MCF 10A (cell line): ENCODE results near the gene OR2F1. TPM values are rescaled to one million over a fixed set of nuclear protein-coding genes. Genes with fewer than 3 reads are reported as not detected.

ENCODE experiments used
- BruUV-seq: library from RNA; stranded (reverse); fragments of 400-500 nt; replicated peaks from 2 replicates; lab custom pipeline; 2021; lab: Mats Ljungman, UMichigan
- CTCF ChIA-PET: fragments of 300-600 bp; sonication (Branson Sonifier 250); formaldehyde crosslinking; extraction: SDS; loops from one replicate; lab custom pipeline; 2021; ENCODE audit warnings: antibody characterized with exemption, inconsistent platforms; lab: Yijun Ruan, JAX
- POLR2A ChIA-PET: fragments of 300-600, 350-650 bp; sonication (Branson Sonifier 250); formaldehyde crosslinking; extraction: SDS; loops from one replicate; lab custom pipeline; 2020; ENCODE audit warnings: antibody characterized with exemption, inconsistent platforms; lab: Yijun Ruan, JAX
- DNase-seq: peaks from one replicate; pipeline ENCODE4 v3.0.0-alpha.2; 2018; ENCODE audit not compliant: unreplicated experiment
- H3K27ac Mint-ChIP-seq: one replicate; pipeline ENCODE4 v1.8.0; 2022; ENCODE audit warnings: mild to moderate bottlenecking, low read depth, mixed read lengths; ENCODE audit not compliant: unreplicated experiment
- H3K27me3 Mint-ChIP-seq: one replicate; pipeline ENCODE4 v1.8.0; 2022; ENCODE audit warnings: mixed read lengths; ENCODE audit not compliant: insufficient read depth, unreplicated experiment
- H3K36me3 Mint-ChIP-seq: one replicate; pipeline ENCODE4 v1.8.0; 2022; ENCODE audit warnings: mild to moderate bottlenecking, moderate library complexity, mixed read lengths; ENCODE audit not compliant: insufficient read depth, unreplicated experiment
- H3K4me1 Mint-ChIP-seq: one replicate; pipeline ENCODE4 v1.8.0; 2022; ENCODE audit warnings: mixed read lengths; ENCODE audit not compliant: insufficient read depth, unreplicated experiment
- H3K4me3 Mint-ChIP-seq: one replicate; pipeline ENCODE4 v1.8.0; 2022; ENCODE audit warnings: mild to moderate bottlenecking, moderate library complexity, mixed read lengths; ENCODE audit not compliant: unreplicated experiment
- H3K9me3 Mint-ChIP-seq: one replicate; pipeline ENCODE4 v1.8.0; 2022; ENCODE audit warnings: mixed read lengths; ENCODE audit not compliant: unreplicated experiment
- intact Hi-C: fragments of 100-400 bp; cut with micrococcal nuclease; formaldehyde crosslinking; loops from 2 replicates; pipeline ENCODE4 v1.14.1; 2022
- total RNA-seq: library from RNA; stranded (reverse); gene quantifications from 2 replicates; pipeline ENCODE4 v1.2.3, GENCODE V29; 2022
- TF ChIP-seq, protein P1 (sequence below): fragments of 200-600 bp; IDR thresholded peaks from one replicate; pipeline ENCODE4 v1.8.0; 2022; ENCODE audit warnings: antibody characterized with exemption, mild to moderate bottlenecking; ENCODE audit not compliant: unreplicated experiment

Gene OR2F1
- total RNA-seq, 1 experiment from 2014 or later, result not detected

DNA sequence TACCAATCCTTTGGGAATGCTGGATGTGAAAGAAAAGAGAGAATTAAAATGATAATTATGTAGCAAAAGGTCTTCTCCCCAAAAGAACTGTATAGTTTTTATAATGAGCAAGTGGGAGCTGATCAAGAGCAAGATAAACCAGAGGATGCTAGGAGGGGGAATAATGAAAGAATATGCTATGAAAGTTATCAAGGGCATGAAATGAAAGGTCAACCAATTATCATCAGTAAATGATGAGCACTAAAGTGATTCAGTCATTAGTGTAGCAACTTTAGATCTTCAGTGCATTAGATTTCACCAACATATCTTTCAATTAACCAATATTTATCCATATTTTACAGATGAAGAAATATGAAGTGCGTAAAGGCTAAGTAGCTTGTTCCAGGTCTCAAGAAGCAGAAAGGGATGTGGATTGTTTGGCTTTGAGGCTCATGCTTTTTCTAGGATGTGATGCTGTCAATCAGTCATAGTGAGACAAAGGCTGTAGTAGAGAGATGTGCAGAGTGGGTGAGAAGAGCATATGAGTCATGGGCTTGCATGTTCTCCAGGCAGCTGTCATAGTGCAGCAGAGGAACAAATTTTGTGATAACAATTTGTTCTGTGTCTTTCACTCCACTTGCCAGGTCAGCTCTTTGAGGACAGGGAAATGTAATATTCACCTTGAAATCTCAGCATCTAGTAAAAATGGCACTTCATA lies 25.3 kb upstream of the OR2F1 start:
- Mint-ChIP-seq H3K4me1 (no peaks in the 10 kb centered on the region), H3K27ac (no peak overlapping the region), H3K36me3 (no peaks in the 10 kb centered on the region), H3K27me3 (peaks cover 18% of the 10 kb centered on the region), H3K9me3 (no peaks in the 10 kb centered on the region), H3K4me3 (no peak overlapping the region)
- CTCF ChIA-PET, result no interaction called here
- TF ChIP-seq, protein P1, sequence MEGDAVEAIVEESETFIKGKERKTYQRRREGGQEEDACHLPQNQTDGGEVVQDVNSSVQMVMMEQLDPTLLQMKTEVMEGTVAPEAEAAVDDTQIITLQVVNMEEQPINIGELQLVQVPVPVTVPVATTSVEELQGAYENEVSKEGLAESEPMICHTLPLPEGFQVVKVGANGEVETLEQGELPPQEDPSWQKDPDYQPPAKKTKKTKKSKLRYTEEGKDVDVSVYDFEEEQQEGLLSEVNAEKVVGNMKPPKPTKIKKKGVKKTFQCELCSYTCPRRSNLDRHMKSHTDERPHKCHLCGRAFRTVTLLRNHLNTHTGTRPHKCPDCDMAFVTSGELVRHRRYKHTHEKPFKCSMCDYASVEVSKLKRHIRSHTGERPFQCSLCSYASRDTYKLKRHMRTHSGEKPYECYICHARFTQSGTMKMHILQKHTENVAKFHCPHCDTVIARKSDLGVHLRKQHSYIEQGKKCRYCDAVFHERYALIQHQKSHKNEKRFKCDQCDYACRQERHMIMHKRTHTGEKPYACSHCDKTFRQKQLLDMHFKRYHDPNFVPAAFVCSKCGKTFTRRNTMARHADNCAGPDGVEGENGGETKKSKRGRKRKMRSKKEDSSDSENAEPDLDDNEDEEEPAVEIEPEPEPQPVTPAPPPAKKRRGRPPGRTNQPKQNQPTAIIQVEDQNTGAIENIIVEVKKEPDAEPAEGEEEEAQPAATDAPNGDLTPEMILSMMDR, result no peak
- BruUV-seq, result no TSS peak
- intact Hi-C loops, result no loop called here
- POLR2A ChIA-PET, result interaction anchor here (1.0 kb wide), 1 partner anchor 19 kb away, joined by 3 read pairs; no protein-coding TSS in a partner anchor
- peak; percentile 25 for DNase-seq

DNA sequence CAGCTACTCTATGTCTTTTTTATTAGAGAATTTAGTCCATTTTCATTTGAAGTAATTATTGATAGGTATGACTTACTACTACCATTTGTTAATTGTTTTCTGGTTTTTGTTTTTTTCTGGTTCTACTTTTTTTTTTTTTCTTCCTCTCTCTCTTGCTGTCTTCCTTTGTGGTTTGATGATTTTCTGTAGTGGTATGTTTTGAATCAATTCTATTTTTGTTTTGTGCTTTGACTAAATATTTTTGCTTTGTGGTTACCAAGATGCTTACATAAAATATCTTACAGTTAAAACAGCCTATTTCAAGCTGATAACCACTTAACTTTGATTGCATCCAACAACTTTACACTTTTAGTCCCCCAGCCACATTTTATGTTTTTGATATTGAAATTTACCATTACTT lies 22.9 kb upstream of the OR2F1 start:
- H3K4me1 Mint-ChIP-seq, result no peaks in the 10 kb centered on the region
- ChIA-PET POLR2A (interaction anchor here (0.6 kb wide), 1 partner anchor 1459 kb away, joined by 3 read pairs; no protein-coding TSS in a partner anchor), CTCF (interaction anchor here (0.7 to 0.9 kb wide), 2 partner anchors 30 to 87 kb away, joined by 3 to 4 read pairs; partner anchors contain the start of gene TCAF1)
- H3K9me3 Mint-ChIP-seq, result no peaks in the 10 kb centered on the region
- no peak overlapping the region for H3K4me3 Mint-ChIP-seq
- BruUV-seq, result no TSS peak
- DNase-seq, result no peak
- H3K36me3 Mint-ChIP-seq, result no peaks in the 10 kb centered on the region
- intact Hi-C loops, result no loop called here
- H3K27ac Mint-ChIP-seq, result no peak overlapping the region
- H3K27me3 Mint-ChIP-seq, result peaks cover 9% of the 10 kb centered on the region
- TF ChIP-seq, protein P1, result no peak

DNA sequence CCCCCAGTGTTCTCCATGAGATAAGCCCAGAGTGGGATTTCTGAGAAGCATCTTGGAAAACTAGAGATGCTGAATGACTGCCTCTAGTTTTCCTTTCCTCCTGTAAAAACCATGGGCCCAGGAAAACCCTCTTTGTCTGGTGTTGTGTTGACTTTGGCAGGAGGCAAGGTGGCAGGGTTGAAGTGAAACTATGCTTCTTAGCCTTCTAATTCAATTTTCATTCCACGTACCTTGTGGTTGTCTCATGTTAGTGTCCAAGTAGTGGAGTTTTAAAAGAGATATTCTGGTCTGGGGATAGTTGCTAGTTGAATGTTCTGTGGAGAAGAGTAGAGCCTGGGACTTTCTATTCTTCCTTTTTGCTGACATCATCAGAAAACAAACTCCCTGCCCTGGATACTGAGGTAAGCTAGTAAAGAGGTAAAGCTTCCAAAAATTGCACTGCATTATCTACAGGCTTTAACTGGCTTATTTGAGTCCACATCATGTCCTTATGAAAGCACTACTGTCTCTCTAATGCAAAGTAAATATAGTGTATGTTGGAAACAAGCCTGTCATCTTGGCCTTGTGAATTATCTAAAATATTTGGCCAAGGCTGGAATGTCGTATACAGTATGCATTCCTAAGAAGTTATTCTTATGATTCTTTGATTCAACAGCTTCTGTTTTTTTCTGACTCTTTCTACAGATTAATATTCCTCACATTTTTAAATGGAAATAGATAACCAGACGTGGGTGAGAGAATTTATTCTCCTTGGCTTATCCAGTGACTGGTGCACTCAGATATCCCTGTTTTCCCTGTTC lies 19.9 kb upstream of the OR2F1 start, which contains the start of gene OR2F2:
Gene OR2F2, plus strand, starts transcription at position 708 of the 800 bp plus-strand sequence. Its CDS starts 0 bp downstream, at position 708.
- TF ChIP-seq, protein P1, result no peak
- intact Hi-C loops, result no loop called here
- CTCF ChIA-PET, result no interaction called here
- Mint-ChIP-seq H3K4me3 (no peak within 1 kb of the TSS), H3K36me3 (peaks cover 7% of the 10 kb centered on the region), H3K27me3 (no peaks in the 10 kb centered on the region), H3K27ac (no peak within 1 kb of the TSS), H3K9me3 (no peaks in the 10 kb centered on the region), H3K4me1 (no peaks in the 10 kb centered on the region)
- POLR2A ChIA-PET, result no interaction called here
- BruUV-seq, result no TSS peak
- DNase-seq, result no peak
